HG03442 (cell line): ENCODE data around the gene EIF4G1.

Experiments
- ATAC-seq: cut with Tn5 transposase; IDR thresholded peaks from one replicate; pipeline ENCODE4 v1.9.1; 2021; ENCODE audit warnings: mild to moderate bottlenecking, moderate library complexity; ENCODE audit not compliant: unreplicated experiment

The EIF4G1 gene

DNA sequence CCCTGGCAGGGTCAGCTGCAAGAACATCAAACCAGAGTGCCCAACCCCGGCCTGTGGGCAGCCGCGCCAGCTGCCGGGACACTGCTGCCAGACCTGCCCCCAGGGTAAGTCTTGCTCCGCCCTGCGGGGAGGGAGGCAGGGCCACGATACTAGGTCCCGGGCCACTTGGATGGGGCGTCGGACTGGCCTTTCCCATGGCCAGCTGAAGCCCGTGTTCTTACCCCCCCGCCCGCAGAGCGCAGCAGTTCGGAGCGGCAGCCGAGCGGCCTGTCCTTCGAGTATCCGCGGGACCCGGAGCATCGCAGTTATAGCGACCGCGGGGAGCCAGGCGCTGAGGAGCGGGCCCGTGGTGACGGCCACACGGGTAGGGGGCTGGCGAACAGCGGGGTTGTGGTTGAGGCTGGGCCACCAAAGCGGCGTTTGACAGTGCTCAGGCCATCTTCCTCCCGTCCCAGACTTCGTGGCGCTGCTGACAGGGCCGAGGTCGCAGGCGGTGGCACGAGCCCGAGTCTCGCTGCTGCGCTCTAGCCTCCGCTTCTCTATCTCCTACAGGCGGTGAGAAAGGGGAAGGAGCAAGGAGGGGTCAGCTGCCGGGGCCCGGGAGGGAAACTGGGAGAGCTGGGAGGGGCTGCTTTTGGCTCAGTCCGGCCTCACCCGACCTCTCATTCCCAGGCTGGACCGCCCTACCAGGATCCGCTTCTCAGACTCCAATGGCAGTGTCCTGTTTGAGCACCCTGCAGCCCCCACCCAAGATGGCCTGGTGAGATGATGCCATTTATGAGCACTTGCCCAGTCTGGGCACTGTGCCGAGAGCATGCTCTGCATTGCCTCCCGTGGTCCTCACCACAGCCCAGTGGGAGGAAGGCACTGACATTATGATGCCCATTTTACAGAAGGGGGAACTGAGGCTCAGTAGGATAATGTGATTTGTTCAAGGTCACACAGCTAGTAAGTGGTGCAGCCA is 67.1 kb downstream of the EIF4G1 start:
- ATAC-seq, result no peak

- no peak for ATAC-seq
Measured at GRCh38 chr3:184382326-184383032, 68.1 kb downstream of the EIF4G1 start.

DNA sequence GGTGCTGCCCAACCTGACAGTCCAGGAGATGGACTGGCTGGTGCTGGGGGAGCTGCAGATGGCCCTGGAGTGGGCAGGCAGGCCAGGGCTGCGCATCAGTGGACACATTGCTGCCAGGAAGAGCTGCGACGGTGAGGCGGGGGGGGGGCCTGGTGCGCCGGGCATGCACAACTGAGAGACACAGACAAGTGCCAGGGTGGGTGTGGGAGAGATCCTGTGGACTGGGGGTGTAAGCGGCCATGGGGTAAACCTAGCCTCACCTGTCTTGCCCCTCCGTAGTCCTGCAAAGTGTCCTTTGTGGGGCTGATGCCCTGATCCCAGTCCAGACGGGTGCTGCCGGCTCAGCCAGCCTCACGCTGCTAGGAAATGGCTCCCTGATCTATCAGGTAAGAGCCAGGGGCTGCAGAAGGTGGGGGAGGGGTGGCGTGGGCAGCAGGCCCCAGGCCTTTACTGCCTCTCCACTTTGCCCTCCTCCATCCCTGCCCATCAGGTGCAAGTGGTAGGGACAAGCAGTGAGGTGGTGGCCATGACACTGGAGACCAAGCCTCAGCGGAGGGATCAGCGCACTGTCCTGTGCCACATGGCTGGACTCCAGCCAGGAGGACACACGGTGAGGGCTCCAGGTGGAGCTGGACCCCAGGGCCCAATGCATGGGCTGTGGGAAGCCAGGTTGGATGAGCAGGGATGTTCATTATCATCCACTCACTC is 68.8 kb downstream of the EIF4G1 start:
- ATAC-seq, result no peak

- no peak for ATAC-seq
Measured at GRCh38 chr3:184384342-184384741, 69.9 kb downstream of the EIF4G1 start.
